COLO668 (cell line): ENCODE results near the gene ZFAND4.
"Not testable (repeated sequence)": the region's sequence is repeated elsewhere in the genome, so short reads cannot be mapped to it uniquely, and the experiment has no call there.

Experiments
- DNase-seq: peaks from one replicate; lab custom pipeline; 2025; ENCODE audit not compliant: unreplicated experiment; lab: John Stamatoyannopoulos, UW

The ZFAND4 gene

GRCh38 chr10:45592432-45592831 lies 80.1 kb downstream of the ZFAND4 start:
- DNase-seq = no peak

GRCh38 chr10:45591280-45591679 lies 81.3 kb downstream of the ZFAND4 start:
- DNase-seq = no peak

GRCh38 chr10:45589868-45590267 lies 82.7 kb downstream of the ZFAND4 start:
- DNase-seq = no peak

GRCh38 chr10:45589009-45589408 lies 83.6 kb downstream of the ZFAND4 start:
- DNase-seq = no peak

GRCh38 chr10:45586028-45586824 lies 86.3 kb downstream of the ZFAND4 start:
- no peak for DNase-seq

GRCh38 chr10:45585131-45585530 lies 87.4 kb downstream of the ZFAND4 start:
- DNase-seq = no peak

- no peak for DNase-seq
Observed at GRCh38 chr10:45582386-45582781, 90.2 kb downstream of the ZFAND4 start.

- no peak for DNase-seq
Observed at GRCh38 chr10:45581582-45582385, 90.8 kb downstream of the ZFAND4 start.

- DNase-seq = no peak
Observed at GRCh38 chr10:45581216-45581549, 91.4 kb downstream of the ZFAND4 start.

- DNase-seq = no peak
Observed at GRCh38 chr10:45580371-45581215, 92.0 kb downstream of the ZFAND4 start.

GRCh38 chr10:45578384-45578971 lies 94.1 kb downstream of the ZFAND4 start:
- no peak for DNase-seq

- no peak for DNase-seq
Observed at GRCh38 chr10:45575966-45576597, 96.5 kb downstream of the ZFAND4 start.

- DNase-seq = not testable (repeated sequence)
Observed at GRCh38 chr10:45575032-45575761, 97.4 kb downstream of the ZFAND4 start.

- DNase-seq = no peak
Observed at GRCh38 chr10:45569471-45569870, 103.1 kb downstream of the ZFAND4 start.

- no peak for DNase-seq
Observed at GRCh38 chr10:45566415-45566814, 106.2 kb downstream of the ZFAND4 start.
